Neural cell (in vitro differentiated cells): ENCODE data around the gene MYLK.

Source experiments
- EP300 ChIP-seq: fragments of 450-650 bp; conservative IDR thresholded peaks from 2 replicates; pipeline ENCODE4 v1.6.1; 2014; ENCODE audit warnings: antibody characterized with exemption, mild to moderate bottlenecking, moderate library complexity; ENCODE audit not compliant: poor library complexity, severe bottlenecking
- EZH2 ChIP-seq: fragments of 200-600, 300-800 bp; shearing (Covaris generic), sonication (generic); IDR thresholded peaks from 2 replicates; pipeline ENCODE4 v1.6.1; 2014; ENCODE audit warnings: antibody characterized with exemption, low read length, borderline replicate concordance, mild to moderate bottlenecking; ENCODE audit not compliant: insufficient read depth, poor library complexity, severe bottlenecking
- MXI1 ChIP-seq: fragments of 450-650 bp; conservative IDR thresholded peaks from 2 replicates; pipeline ENCODE4 v1.6.1; 2014; ENCODE audit warnings: antibody characterized with exemption, mild to moderate bottlenecking; ENCODE audit not compliant: poor library complexity, severe bottlenecking
- POLR2AphosphoS5 ChIP-seq: IDR thresholded peaks from 2 replicates; pipeline ENCODE4 v1.6.1; 2012
- RAD21 ChIP-seq: fragments of 450-650 bp; conservative IDR thresholded peaks from 2 replicates; pipeline ENCODE4 v1.6.1; 2014; ENCODE audit warnings: antibody characterized with exemption, mild to moderate bottlenecking, moderate library complexity
- SMC3 ChIP-seq: fragments of 450-650 bp; conservative IDR thresholded peaks from 2 replicates; pipeline ENCODE4 v1.6.1; 2014; ENCODE audit warnings: antibody characterized with exemption, mild to moderate bottlenecking, moderate library complexity; ENCODE audit not compliant: poor library complexity
- TAF1 ChIP-seq: IDR thresholded peaks from 2 replicates; pipeline ENCODE4 v1.6.1; 2012; ENCODE audit warnings: low read depth
- TF ChIP-seq, protein P1 (sequence below): fragments of 450-650 bp; IDR thresholded peaks from 2 replicates; pipeline ENCODE4 v1.5.1; 2014; ENCODE audit warnings: antibody characterized with exemption, mild to moderate bottlenecking, moderate library complexity; ENCODE audit not compliant: poor library complexity, severe bottlenecking
- TF ChIP-seq, protein P2 (sequence below): IDR thresholded peaks from 2 replicates; pipeline ENCODE4 v1.6.1; 2012; ENCODE audit warnings: borderline replicate concordance

DNA sequence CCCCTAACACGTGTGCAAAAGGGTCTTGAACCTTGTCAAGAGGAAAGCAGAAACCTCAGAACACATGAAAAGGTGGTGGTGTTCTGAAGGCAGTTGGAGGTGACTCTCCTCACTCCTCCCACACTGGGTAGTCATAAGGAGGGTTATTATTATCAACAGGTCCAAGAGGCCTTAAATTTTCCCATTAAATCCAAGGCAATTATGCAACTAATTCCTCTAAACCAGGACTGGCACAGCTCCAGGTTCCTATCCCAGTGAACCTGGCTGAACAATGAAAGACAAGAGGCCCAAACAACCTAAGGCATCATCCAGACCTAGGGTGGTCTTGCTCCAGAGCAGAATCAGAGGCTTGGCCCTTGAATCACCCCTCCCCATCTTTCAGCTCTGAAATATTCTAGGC, 15.0 kb downstream of the MYLK start:
- TF ChIP-seq, protein P1, sequence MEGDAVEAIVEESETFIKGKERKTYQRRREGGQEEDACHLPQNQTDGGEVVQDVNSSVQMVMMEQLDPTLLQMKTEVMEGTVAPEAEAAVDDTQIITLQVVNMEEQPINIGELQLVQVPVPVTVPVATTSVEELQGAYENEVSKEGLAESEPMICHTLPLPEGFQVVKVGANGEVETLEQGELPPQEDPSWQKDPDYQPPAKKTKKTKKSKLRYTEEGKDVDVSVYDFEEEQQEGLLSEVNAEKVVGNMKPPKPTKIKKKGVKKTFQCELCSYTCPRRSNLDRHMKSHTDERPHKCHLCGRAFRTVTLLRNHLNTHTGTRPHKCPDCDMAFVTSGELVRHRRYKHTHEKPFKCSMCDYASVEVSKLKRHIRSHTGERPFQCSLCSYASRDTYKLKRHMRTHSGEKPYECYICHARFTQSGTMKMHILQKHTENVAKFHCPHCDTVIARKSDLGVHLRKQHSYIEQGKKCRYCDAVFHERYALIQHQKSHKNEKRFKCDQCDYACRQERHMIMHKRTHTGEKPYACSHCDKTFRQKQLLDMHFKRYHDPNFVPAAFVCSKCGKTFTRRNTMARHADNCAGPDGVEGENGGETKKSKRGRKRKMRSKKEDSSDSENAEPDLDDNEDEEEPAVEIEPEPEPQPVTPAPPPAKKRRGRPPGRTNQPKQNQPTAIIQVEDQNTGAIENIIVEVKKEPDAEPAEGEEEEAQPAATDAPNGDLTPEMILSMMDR = no peak
- no peak for TF ChIP-seq MXI1
- no peak for TF ChIP-seq EP300
- TF ChIP-seq POLR2AphosphoS5 = no peak
- TF ChIP-seq EZH2 = no peak
- TF ChIP-seq TAF1 = no peak
- no peak for TF ChIP-seq RAD21
- no peak for TF ChIP-seq SMC3
- TF ChIP-seq, protein P2, sequence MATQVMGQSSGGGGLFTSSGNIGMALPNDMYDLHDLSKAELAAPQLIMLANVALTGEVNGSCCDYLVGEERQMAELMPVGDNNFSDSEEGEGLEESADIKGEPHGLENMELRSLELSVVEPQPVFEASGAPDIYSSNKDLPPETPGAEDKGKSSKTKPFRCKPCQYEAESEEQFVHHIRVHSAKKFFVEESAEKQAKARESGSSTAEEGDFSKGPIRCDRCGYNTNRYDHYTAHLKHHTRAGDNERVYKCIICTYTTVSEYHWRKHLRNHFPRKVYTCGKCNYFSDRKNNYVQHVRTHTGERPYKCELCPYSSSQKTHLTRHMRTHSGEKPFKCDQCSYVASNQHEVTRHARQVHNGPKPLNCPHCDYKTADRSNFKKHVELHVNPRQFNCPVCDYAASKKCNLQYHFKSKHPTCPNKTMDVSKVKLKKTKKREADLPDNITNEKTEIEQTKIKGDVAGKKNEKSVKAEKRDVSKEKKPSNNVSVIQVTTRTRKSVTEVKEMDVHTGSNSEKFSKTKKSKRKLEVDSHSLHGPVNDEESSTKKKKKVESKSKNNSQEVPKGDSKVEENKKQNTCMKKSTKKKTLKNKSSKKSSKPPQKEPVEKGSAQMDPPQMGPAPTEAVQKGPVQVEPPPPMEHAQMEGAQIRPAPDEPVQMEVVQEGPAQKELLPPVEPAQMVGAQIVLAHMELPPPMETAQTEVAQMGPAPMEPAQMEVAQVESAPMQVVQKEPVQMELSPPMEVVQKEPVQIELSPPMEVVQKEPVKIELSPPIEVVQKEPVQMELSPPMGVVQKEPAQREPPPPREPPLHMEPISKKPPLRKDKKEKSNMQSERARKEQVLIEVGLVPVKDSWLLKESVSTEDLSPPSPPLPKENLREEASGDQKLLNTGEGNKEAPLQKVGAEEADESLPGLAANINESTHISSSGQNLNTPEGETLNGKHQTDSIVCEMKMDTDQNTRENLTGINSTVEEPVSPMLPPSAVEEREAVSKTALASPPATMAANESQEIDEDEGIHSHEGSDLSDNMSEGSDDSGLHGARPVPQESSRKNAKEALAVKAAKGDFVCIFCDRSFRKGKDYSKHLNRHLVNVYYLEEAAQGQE = no peak
